H1 (cell line): ENCODE data around the gene DSCAM. TPM values are rescaled to one million over a fixed set of nuclear protein-coding genes. Genes with fewer than 3 reads are reported as not detected.
A peak's percentile ranks its signal among the peaks of the same experiment; 100 is the strongest.

Experiments used
- CTCF ChIA-PET: fragments of 300-600 bp; sonication (Branson Sonifier 250); formaldehyde crosslinking; loops from one replicate; lab custom pipeline; 2021; ENCODE audit not compliant: partially characterized antibody; lab: Charles Lee
- POLR2A ChIA-PET: fragments of 300-600 bp; sonication (Branson Sonifier 250); formaldehyde crosslinking; loops from one replicate; lab custom pipeline; 2021; ENCODE audit warnings: inconsistent platforms; ENCODE audit not compliant: partially characterized antibody; lab: Charles Lee
- DNase-seq, 2 experiments: peaks; one replicate each; pipeline versions ENCODE4 v3.0.0 to v3.0.0-alpha.2; 2010 to 2022; ENCODE audit warnings: low spot score in 2 of 2, low read depth in 1 of 2, mixed read lengths in 1 of 2
- FAIRE-seq: peaks from 2 replicates; lab custom pipeline; 2011; peaks lifted over from hg19 to GRCh38; lab: Jason Lieb, UNC
- H2AFZ ChIP-seq: 2 replicates; pipeline ENCODE4 v1.8.1; 2012; ENCODE audit warnings: low read length, inconsistent platforms
- H2AK5ac ChIP-seq: 2 replicates; pipeline ENCODE4 v1.6.1; 2013; ENCODE audit warnings: low read depth, low read length
- H2BK120ac ChIP-seq: replicated peaks from 2 replicates; pipeline ENCODE3; 2013; ENCODE audit warnings: low read depth, low read length, inconsistent platforms
- H2BK12ac ChIP-seq: 2 replicates; pipeline ENCODE4 v1.6.1; 2013; ENCODE audit warnings: low read depth, low read length
- H2BK15ac ChIP-seq: 2 replicates; pipeline ENCODE4 v1.6.1; 2013; ENCODE audit warnings: low read length
- H2BK20ac ChIP-seq: 2 replicates; pipeline ENCODE4 v1.6.1; 2013; ENCODE audit warnings: low read length
- H2BK5ac ChIP-seq: 2 replicates; pipeline ENCODE4 v1.6.1; 2013; ENCODE audit warnings: low read depth, low read length
- H3K14ac ChIP-seq: 2 replicates; pipeline ENCODE4 v1.6.1; 2013; ENCODE audit warnings: inconsistent platforms; ENCODE audit not compliant: insufficient read length
- H3K18ac ChIP-seq: 2 replicates; pipeline ENCODE4 v1.6.1; 2013; ENCODE audit warnings: low read length; ENCODE audit errors: extremely low read depth
- H3K23ac ChIP-seq: 2 replicates; pipeline ENCODE4 v1.6.1; 2013; ENCODE audit warnings: inconsistent platforms; ENCODE audit not compliant: insufficient read length
- H3K23me2 ChIP-seq: 2 replicates; pipeline ENCODE4 v1.6.1; 2013; ENCODE audit warnings: low read depth, low read length
- H3K27ac ChIP-seq: 2 replicates; pipeline ENCODE4 v1.6.1; 2011; ENCODE audit warnings: low read depth, low read length, inconsistent platforms
- H3K27me3 ChIP-seq, 4 experiments: replicated peaks in 1 of 4; 1 replicate in 1 of 4; 2 replicates in 3 of 4; pipeline versions ENCODE4 v1.6.1 to v1.8.1; 2011 to 2013; ENCODE audit warnings: low read length in 3 of 4, mild to moderate bottlenecking in 3 of 4, inconsistent platforms in 2 of 4, mixed read lengths in 2 of 4, moderate library complexity in 1 of 4; ENCODE audit not compliant: control insufficient read depth in 3 of 4, insufficient read depth in 3 of 4; ENCODE audit errors: extremely low read depth in 1 of 4
- H3K36me3 ChIP-seq, 4 experiments: 2 replicates each; pipeline versions ENCODE4 v1.6.1 to v1.8.1; 2011 to 2013; ENCODE audit warnings: mild to moderate bottlenecking in 4 of 4, low read length in 3 of 4, moderate library complexity in 2 of 4, control low read depth in 1 of 4, inconsistent platforms in 1 of 4; ENCODE audit not compliant: insufficient read depth in 4 of 4, control insufficient read depth in 2 of 4
- H3K4ac ChIP-seq: replicated peaks from 2 replicates; pipeline ENCODE3; 2013; ENCODE audit warnings: low read length, low read depth, mixed read lengths, inconsistent platforms; ENCODE audit not compliant: insufficient read length
- H3K4me1 ChIP-seq, 4 experiments: replicated peaks in 1 of 4; 1 replicate in 1 of 4; 2 replicates in 3 of 4; pipeline versions ENCODE4 v1.6.1 to v1.8.1; 2011 to 2013; ENCODE audit warnings: low read length in 3 of 4, inconsistent platforms in 2 of 4, mixed read lengths in 1 of 4; ENCODE audit not compliant: insufficient read depth in 4 of 4, control insufficient read depth in 3 of 4
- H3K4me2 ChIP-seq, 2 experiments: 2 replicates each; pipeline versions ENCODE4 v1.6.1 to v1.8.1; 2011 to 2013; ENCODE audit warnings: low read depth in 2 of 2, low read length in 2 of 2, control low read depth in 1 of 2, inconsistent platforms in 1 of 2, mild to moderate bottlenecking in 1 of 2; ENCODE audit not compliant: insufficient read depth in 1 of 2
- H3K4me3 ChIP-seq, 4 experiments: fragments of 200-600, 300-600 bp in 1 of 4; sonication (generic), shearing (Covaris generic), sonication (Bioruptor Twin) in 1 of 4; 2 replicates each; pipeline versions ENCODE4 v1.5.1 to v1.8.1; 2011 to 2016; ENCODE audit warnings: low read length in 4 of 4, low read depth in 3 of 4, control low read depth in 2 of 4, inconsistent platforms in 2 of 4, mild to moderate bottlenecking in 2 of 4, mixed read lengths in 1 of 4, moderate library complexity in 1 of 4; ENCODE audit not compliant: insufficient read depth in 2 of 4; ENCODE audit errors: extremely low read depth in 1 of 4
- H3K56ac ChIP-seq: replicated peaks from 2 replicates; pipeline ENCODE3; 2013; ENCODE audit warnings: low read depth, mild to moderate bottlenecking, mixed read lengths, low read length, inconsistent platforms; ENCODE audit not compliant: insufficient read length
- H3K79me1 ChIP-seq: 2 replicates; pipeline ENCODE4 v1.6.1; 2013; ENCODE audit warnings: low read depth, low read length, control low read depth
- H3K79me2 ChIP-seq, 2 experiments: 2 replicates each; pipeline versions ENCODE4 v1.6.1 to v1.8.1; 2012 to 2013; ENCODE audit warnings: low read length in 2 of 2, mild to moderate bottlenecking in 2 of 2, inconsistent platforms in 1 of 2; ENCODE audit not compliant: insufficient read depth in 2 of 2, control insufficient read depth in 1 of 2
- H3K9ac ChIP-seq, 4 experiments: replicated peaks in 1 of 4; 1 replicate in 1 of 4; 2 replicates in 3 of 4; pipeline versions ENCODE4 v1.6.1 to v1.8.1; 2011 to 2013; ENCODE audit warnings: low read depth in 3 of 4, low read length in 3 of 4, control low read depth in 2 of 4, mild to moderate bottlenecking in 2 of 4, moderate library complexity in 2 of 4, inconsistent platforms in 1 of 4; ENCODE audit errors: extremely low read depth in 1 of 4
- H3K9me3 ChIP-seq, 2 experiments: 2 replicates each; pipeline versions ENCODE4 v1.6.1 to v1.8.1; 2012 to 2013; ENCODE audit warnings: mild to moderate bottlenecking in 2 of 2, moderate library complexity in 2 of 2, control low read depth in 1 of 2, inconsistent platforms in 1 of 2, low read depth in 1 of 2, low read length in 1 of 2, mixed read lengths in 1 of 2; ENCODE audit not compliant: insufficient read depth in 2 of 2
- H4K20me1 ChIP-seq, 2 experiments: replicated peaks in 1 of 2; 2 replicates each; pipeline versions ENCODE3 to v1.8.1; 2011 to 2013; ENCODE audit warnings: inconsistent platforms in 2 of 2, low read length in 2 of 2, mild to moderate bottlenecking in 1 of 2; ENCODE audit not compliant: insufficient read depth in 2 of 2, control insufficient read depth in 1 of 2
- H4K5ac ChIP-seq: 2 replicates; pipeline ENCODE4 v1.6.1; 2013; ENCODE audit warnings: low read length, low read depth, mixed read lengths, inconsistent platforms; ENCODE audit not compliant: insufficient read length
- H4K8ac ChIP-seq: 2 replicates; pipeline ENCODE4 v1.8.0; 2013; ENCODE audit warnings: mild to moderate bottlenecking, moderate library complexity, low read length, inconsistent platforms; ENCODE audit not compliant: insufficient read depth; ENCODE audit errors: extremely low read depth
- H4K91ac ChIP-seq: replicated peaks from 2 replicates; pipeline ENCODE3; 2013; ENCODE audit warnings: low read length, mixed read lengths, inconsistent platforms; ENCODE audit not compliant: insufficient read length
- JUND ChIP-seq: IDR thresholded peaks from 2 replicates; pipeline ENCODE4 v1.6.1; 2011; ENCODE audit warnings: mild to moderate bottlenecking, improper control_type of control experiment, low read length
- SRF ChIP-seq: IDR thresholded peaks from 2 replicates; pipeline ENCODE4 v1.6.1; 2011; ENCODE audit warnings: mild to moderate bottlenecking, low read depth, low read length, moderate library complexity
- WGBS, 2 experiments: shearing (Covaris generic) in 1 of 2; methylation state at CpG; one replicate each; pipeline versions ENCODE4 v1.1.6 to v1.1.7; 2013 to 2015; ENCODE audit warnings: low lambda C conversion rate in 2 of 2, mixed read lengths in 2 of 2, inconsistent platforms in 1 of 2, low coverage in 1 of 2, missing lambda C conversion rate in 1 of 2; ENCODE audit not compliant: insufficient replicate concordance in 2 of 2, insufficient coverage in 1 of 2, insufficient read length in 1 of 2; ENCODE audit errors: extremely low coverage in 1 of 2, missing lambda C conversion rate in 1 of 2; 5-methylcytosine and 5-hydroxymethylcytosine counted together
- polyA plus RNA-seq, 7 experiments: library from polyadenylated mRNA; depleted of rRNA in 3 of 7; stranded (reverse) in 5 of 7; unstranded in 2 of 7; fragments of >200 nt in 5 of 7; fragments of 200-250 nt in 2 of 7; gene quantifications; 1 replicate in 5 of 7; 2 replicates in 1 of 7; 4 replicates in 1 of 7; pipeline versions ENCODE4 v1.2.1 to v1.2.3, GENCODE V29; 2011 to 2013; ENCODE audit warnings: missing spikeins in 2 of 7, mixed read lengths in 2 of 7
- total RNA-seq: library from RNA; stranded (reverse); fragmentation: NEBNext Ultra II Directional; extraction: Animal tissue kit (Norgen Biotek cat#: 25700); gene quantifications from 2 replicates; pipeline ENCODE4 v1.2.1, GENCODE V29; 2021

DSCAM gene
- total and polyA plus RNA-seq, 2 of the 8 experiments (the other 6 are each of a cell fraction or from before 2014, with no cell fraction given), result 0.02 to 0.15 TPM

GRCh38 chr21:40623528-40623927 lies 223.4 kb downstream of the DSCAM start:
- no peak overlapping the region for H3K4ac ChIP-seq
- H3K36me3 ChIP-seq, result no peaks in the 10 kb centered on the region
- no peak overlapping the region for H2AK5ac ChIP-seq
- H3K27ac ChIP-seq, result no peak overlapping the region
- CTCF ChIA-PET, result interaction anchor here (1.4 kb wide), 1 partner anchor 172 kb away, joined by 4 read pairs; no protein-coding TSS in a partner anchor
- H3K14ac ChIP-seq, result no peak overlapping the region
- H4K5ac ChIP-seq, result no peak overlapping the region
- no peak overlapping the region for H2BK20ac ChIP-seq
- no peak overlapping the region for H4K8ac ChIP-seq
- no peak overlapping the region for H2BK120ac ChIP-seq
- POLR2A ChIA-PET, result no interaction called here
- H3K4me2 ChIP-seq, result peak overlapping the region; percentile 10 to 17; a peak in 2 of 4 replicates
- H3K4me3 ChIP-seq, result no peak overlapping the region
- H3K56ac ChIP-seq, result no peak overlapping the region
- H2BK15ac ChIP-seq, result no peak overlapping the region
- no peak overlapping the region for H2BK5ac ChIP-seq
- no peak for FAIRE-seq
- peak overlapping the region; percentile 42; the same call in 1 of the 2 replicates for H3K18ac ChIP-seq
- no peak overlapping the region for H3K9ac ChIP-seq
- no peak for DNase-seq
- H2AFZ ChIP-seq, result no peak overlapping the region
- H3K23ac ChIP-seq, result no peak overlapping the region
- H3K27me3 ChIP-seq, result no peaks in the 10 kb centered on the region
- WGBS, 2 experiments, result 19% methylated on average over 1 of the region's 1 CpG; no CpG with 5 or more reads in 1 of the 2 experiments
- H3K9me3 ChIP-seq, result no peaks in the 10 kb centered on the region
- no peaks in the 10 kb centered on the region for H4K20me1 ChIP-seq
- no peak overlapping the region for H2BK12ac ChIP-seq
- H3K4me1 ChIP-seq, result peaks cover 0 to 11% (median 8%) of the 10 kb centered on the region in 4 experiments; a peak in 5 of 7 replicates
- no peaks in the 10 kb centered on the region for H3K23me2 ChIP-seq
- no peaks in the 10 kb centered on the region for H3K79me1 ChIP-seq
- TF ChIP-seq JUND (no peak), SRF (no peak)
- no peaks in the 10 kb centered on the region for H3K79me2 ChIP-seq
- H4K91ac ChIP-seq, result no peak overlapping the region
